ENCODE data around the gene FMOD. TPM values are rescaled to one million over a fixed set of nuclear protein-coding genes. Genes with fewer than 3 reads are reported as not detected.
A peak's percentile ranks its signal among the peaks of the same experiment; 100 is the strongest.
"Not testable (repeated sequence)": the region's sequence is repeated elsewhere in the genome, so short reads cannot be mapped to it uniquely, and the experiment has no call there.

Gene FMOD
- total RNA-seq, 1 donor from 2014 or later: 1.1 TPM

- DNase-seq: peak; percentile 74
Observed at GRCh38 chr1:203306089-203306964, 44.6 kb downstream of the FMOD start.

- no peak for DNase-seq
Observed at GRCh38 chr1:203305809-203306088, 45.2 kb downstream of the FMOD start.

GRCh38 chr1:203304919-203305808 lies 45.8 kb downstream of the FMOD start, which contains the start of gene BTG2:
Gene BTG2 (plus strand): TSS chr1:203305519. CDS start chr1:203305607, 88 bp downstream.
- peak; percentile 92 for DNase-seq

GRCh38 chr1:203304391-203304918 lies 46.5 kb downstream of the FMOD start:
- DNase-seq: no peak

- DNase-seq: no peak
Observed at GRCh38 chr1:203302894-203303293, 48.0 kb downstream of the FMOD start.

- DNase-seq: no peak
Observed at GRCh38 chr1:203302456-203302855, 48.5 kb downstream of the FMOD start.

GRCh38 chr1:203301331-203301668 lies 49.6 kb downstream of the FMOD start:
- DNase-seq: no peak

GRCh38 chr1:203300441-203301330 lies 50.2 kb downstream of the FMOD start:
- DNase-seq: no peak

- DNase-seq: not testable (repeated sequence)
Observed at GRCh38 chr1:203299719-203300429, 51.0 kb downstream of the FMOD start.

- no peak for DNase-seq
Observed at GRCh38 chr1:203299169-203299568, 51.8 kb downstream of the FMOD start.

- DNase-seq: no peak
Observed at GRCh38 chr1:203296460-203297073, 54.4 kb downstream of the FMOD start.

GRCh38 chr1:203295796-203296195 lies 55.1 kb downstream of the FMOD start:
- DNase-seq: no peak

GRCh38 chr1:203291201-203292096 lies 59.5 kb downstream of the FMOD start:
- DNase-seq: no peak

Small RNA genes within 50 kb of the gene (small RNA-seq; reads per million reads assigned to genes)
- not detected for gene AL359837.1
- not detected for gene RNU6-487P

Other genes with a start within 250 kb of the FMOD start
- gene ADORA1, start 223.4 kb downstream of the FMOD start, total RNA-seq: 24.0 TPM
- not detected for gene MYBPH, start 175.3 kb downstream of the FMOD start, total RNA-seq
- gene CHI3L1, start 164.4 kb downstream of the FMOD start, total RNA-seq: 1.6 TPM
- not detected for gene CHIT1, start 121.4 kb downstream of the FMOD start, total RNA-seq
- 13.9 TPM for gene BTG2, start 45.6 kb downstream of the FMOD start, total RNA-seq
- 0.16 TPM for gene PRELP, start 124.7 kb upstream of the FMOD start, total RNA-seq
- not detected for gene OPTC, start 143.0 kb upstream of the FMOD start, total RNA-seq